Muscle of back (tissue), 10 donors: ENCODE results near the gene ZNF285. TPM values are rescaled to one million over a fixed set of nuclear protein-coding genes. Genes with fewer than 3 reads are reported as not detected.

Source experiments
- polyA plus RNA-seq, 10 donors: library from polyadenylated mRNA; unstranded; fragments of 120-200 nt; gene quantifications; one replicate each; pipeline ENCODE4 v1.2.1, GENCODE V29; 2013; ENCODE audit not compliant: insufficient read length in 10 of 10

ZNF285 gene
- polyA plus RNA-seq, 10 donors, result 3.1 to 7.1 (median 4.6) TPM

Other genes with a start within 250 kb of the ZNF285 start
- 10 to 100 TPM; 11.2 to 16.3 (median 13.1) TPM for gene ZNF226, start 236.5 kb downstream of the ZNF285 start, polyA plus RNA-seq
- gene ZNF227, start 189.1 kb downstream of the ZNF285 start, polyA plus RNA-seq, result 10 to 100 TPM; 10.3 to 16.0 (median 14.3) TPM
- 1 to 10 TPM; 2.1 to 4.0 (median 2.6) TPM for gene ZNF233, start 141.7 kb downstream of the ZNF285 start, polyA plus RNA-seq
- gene ZNF235, start 96.6 kb downstream of the ZNF285 start, polyA plus RNA-seq, result 1 to 10 TPM; 4.0 to 7.3 (median 6.1) TPM
- 1 to 10 TPM; 5.2 to 7.7 (median 5.9) TPM for gene ZNF112, start 44.9 kb downstream of the ZNF285 start, polyA plus RNA-seq
- 1 to 10 TPM; 4.3 to 7.3 (median 5.7) TPM for gene ZNF229, start 46.9 kb upstream of the ZNF285 start, polyA plus RNA-seq
- 1 to 10 TPM; 6.5 to 8.4 (median 7.9) TPM for gene ZNF180, start 98.9 kb upstream of the ZNF285 start, polyA plus RNA-seq
- gene CEACAM20, start 128.1 kb upstream of the ZNF285 start, polyA plus RNA-seq, result not detected
- not detected for gene IGSF23, start 212.0 kb upstream of the ZNF285 start, polyA plus RNA-seq
- gene PVR, start 242.3 kb upstream of the ZNF285 start, polyA plus RNA-seq, result 10 to 100 TPM; 17.3 to 25.2 (median 19.2) TPM